Liver (tissue), 9 donors: ENCODE data around the gene TRMT61A. TPM values are rescaled to one million over a fixed set of nuclear protein-coding genes. Genes with fewer than 3 reads are reported as not detected.

ENCODE experiments used
- DNase-seq: peaks from one replicate; pipeline ENCODE4 v3.0.0-alpha.2; 2017; ENCODE audit warnings: low spot score
- H3K27ac ChIP-seq, 2 donors: one replicate each; pipeline ENCODE4 v1.7.0; 2013; ENCODE audit warnings: inconsistent platforms in 2 of 2, low read length in 2 of 2, control low read depth in 1 of 2, low read depth in 1 of 2, mild to moderate bottlenecking in 1 of 2
- H3K27me3 ChIP-seq, 4 donors: one replicate each; pipeline versions ENCODE4 v1.6.1 to v1.7.0; 2013; ENCODE audit warnings: low read length in 3 of 4, inconsistent platforms in 1 of 4, mild to moderate bottlenecking in 1 of 4, moderate library complexity in 1 of 4; ENCODE audit not compliant: control insufficient read depth in 4 of 4, insufficient read depth in 4 of 4
- H3K36me3 ChIP-seq, 4 donors: one replicate each; pipeline versions ENCODE4 v1.6.1 to v1.7.0; 2013; ENCODE audit warnings: low read length in 3 of 4, mild to moderate bottlenecking in 3 of 4, low read depth in 1 of 4, moderate library complexity in 1 of 4; ENCODE audit not compliant: control insufficient read depth in 4 of 4, insufficient read depth in 3 of 4
- H3K4me1 ChIP-seq, 4 donors: one replicate each; pipeline versions ENCODE4 v1.6.1 to v1.7.0; 2013; ENCODE audit warnings: low read length in 3 of 4, mild to moderate bottlenecking in 3 of 4, moderate library complexity in 1 of 4; ENCODE audit not compliant: control insufficient read depth in 4 of 4, insufficient read depth in 4 of 4
- H3K4me3 ChIP-seq, 3 donors: one replicate each; pipeline versions ENCODE4 v1.6.1 to v1.7.0; 2013; ENCODE audit warnings: low read length in 3 of 3, control low read depth in 1 of 3, low read depth in 1 of 3, mild to moderate bottlenecking in 1 of 3
- H3K9ac ChIP-seq, 2 donors: one replicate each; pipeline ENCODE4 v1.7.0; 2013; ENCODE audit warnings: low read length in 2 of 2, mild to moderate bottlenecking in 2 of 2, moderate library complexity in 2 of 2, control low read depth in 1 of 2, low read depth in 1 of 2
- H3K9me3 ChIP-seq, 4 donors: one replicate each; pipeline versions ENCODE4 v1.6.1 to v1.7.0; 2013; ENCODE audit warnings: low read length in 3 of 4; ENCODE audit not compliant: control insufficient read depth in 4 of 4
- EGR1 ChIP-seq, 2 donors: IDR thresholded peaks; 2 replicates each; pipeline ENCODE4 v1.6.1; 2016 to 2018; ENCODE audit warnings: antibody characterized with exemption in 2 of 2, low read depth in 2 of 2
- FOXA1 ChIP-seq: IDR thresholded peaks from 2 replicates; pipeline ENCODE4 v1.6.1; 2016; ENCODE audit warnings: antibody characterized with exemption
- FOXA2 ChIP-seq: IDR thresholded peaks from 2 replicates; pipeline ENCODE4 v1.6.1; 2016; ENCODE audit warnings: antibody characterized with exemption
- GABPA ChIP-seq, 2 donors: IDR thresholded peaks in 1 of 2; conservative IDR thresholded peaks in 1 of 2; 2 replicates each; pipeline ENCODE4 v1.6.1; 2016; ENCODE audit warnings: antibody characterized with exemption in 2 of 2, mild to moderate bottlenecking in 1 of 2, moderate library complexity in 1 of 2
- HNF4A ChIP-seq, 2 donors: conservative IDR thresholded peaks; 2 replicates each; pipeline ENCODE4 v1.6.1; 2016; ENCODE audit warnings: antibody characterized with exemption in 2 of 2, mild to moderate bottlenecking in 2 of 2
- HNF4G ChIP-seq: IDR thresholded peaks from 2 replicates; pipeline ENCODE4 v1.6.1; 2016; ENCODE audit warnings: antibody characterized with exemption
- JUND ChIP-seq, 2 donors: IDR thresholded peaks; 2 replicates each; pipeline ENCODE4 v1.6.1; 2016; ENCODE audit warnings: antibody characterized with exemption in 2 of 2
- NR2F2 ChIP-seq: IDR thresholded peaks from 2 replicates; pipeline ENCODE4 v1.6.1; 2016; ENCODE audit warnings: antibody characterized with exemption
- RAD21 ChIP-seq, 2 donors: IDR thresholded peaks; 2 replicates each; pipeline ENCODE4 v1.6.1; 2016; ENCODE audit warnings: antibody characterized with exemption in 2 of 2, mild to moderate bottlenecking in 2 of 2
- RXRA ChIP-seq, 2 donors: IDR thresholded peaks; 2 replicates each; pipeline ENCODE4 v1.6.1; 2017 to 2018; ENCODE audit warnings: antibody characterized with exemption in 2 of 2, mild to moderate bottlenecking in 1 of 2
- SP1 ChIP-seq: IDR thresholded peaks from 2 replicates; pipeline ENCODE4 v1.6.1; 2018; ENCODE audit warnings: antibody characterized with exemption, mild to moderate bottlenecking
- TAF1 ChIP-seq: conservative IDR thresholded peaks from 2 replicates; pipeline ENCODE4 v1.6.1; 2016; ENCODE audit warnings: antibody characterized with exemption, mild to moderate bottlenecking
- YY1 ChIP-seq: IDR thresholded peaks from 2 replicates; pipeline ENCODE4 v1.6.1; 2016; ENCODE audit warnings: antibody characterized with exemption, mild to moderate bottlenecking
- WGBS: extraction: QIAGEN DNeasy Blood & Tissue Kit; methylation state at CpG from one replicate; pipeline ENCODE4 v1.1.7; 2013; 5-methylcytosine and 5-hydroxymethylcytosine counted together
- polyA plus RNA-seq, 2 donors: library from polyadenylated mRNA; stranded (reverse) in 1 of 2; unstranded in 1 of 2; fragments of 200-250 nt in 1 of 2; fragments of >200 nt in 1 of 2; fragmentation: Nextera tagmentation in 1 of 2; extraction: Ambion mirVana in 1 of 2; gene quantifications; one replicate each; pipeline versions ENCODE4 v1.2.1 to v1.2.3, GENCODE V29; 2013 to 2015
- total RNA-seq, 2 donors: library from RNA; depleted of rRNA; stranded (reverse); fragments of >200 nt; gene quantifications; one replicate each; pipeline ENCODE4 v1.2.3, GENCODE V29; 2014
- TF ChIP-seq, protein P1 (sequence below): IDR thresholded peaks from 2 replicates; pipeline ENCODE4 v1.6.1; 2016; ENCODE audit warnings: antibody characterized with exemption
- TF ChIP-seq, protein P2 (sequence below): fragments of 150-350 bp; IDR thresholded peaks from 2 replicates; pipeline ENCODE4 v1.5.1; 2017; ENCODE audit warnings: improper control_type of control experiment, low read depth, low read length; ENCODE audit not compliant: missing input control
- TF ChIP-seq, protein P3 (sequence below): IDR thresholded peaks from 2 replicates; pipeline ENCODE4 v1.6.1; 2016; ENCODE audit warnings: antibody characterized with exemption
- TF ChIP-seq, protein P4 (sequence below): IDR thresholded peaks from 2 replicates; pipeline ENCODE4 v1.6.1; 2016; ENCODE audit warnings: antibody characterized with exemption
- TF ChIP-seq, protein P5 (sequence below): IDR thresholded peaks from 2 replicates; pipeline ENCODE4 v1.6.1; 2016; ENCODE audit warnings: antibody characterized with exemption, mild to moderate bottlenecking
- donor health status: healthy.
- donor health status: healthy.
- donor health status: healthy.
- donor health status: healthy.
- donor health status: healthy.

Gene TRMT61A
- total and polyA plus RNA-seq, 4 donors = 4.1 to 8.0 (median 6.5) TPM

DNA sequence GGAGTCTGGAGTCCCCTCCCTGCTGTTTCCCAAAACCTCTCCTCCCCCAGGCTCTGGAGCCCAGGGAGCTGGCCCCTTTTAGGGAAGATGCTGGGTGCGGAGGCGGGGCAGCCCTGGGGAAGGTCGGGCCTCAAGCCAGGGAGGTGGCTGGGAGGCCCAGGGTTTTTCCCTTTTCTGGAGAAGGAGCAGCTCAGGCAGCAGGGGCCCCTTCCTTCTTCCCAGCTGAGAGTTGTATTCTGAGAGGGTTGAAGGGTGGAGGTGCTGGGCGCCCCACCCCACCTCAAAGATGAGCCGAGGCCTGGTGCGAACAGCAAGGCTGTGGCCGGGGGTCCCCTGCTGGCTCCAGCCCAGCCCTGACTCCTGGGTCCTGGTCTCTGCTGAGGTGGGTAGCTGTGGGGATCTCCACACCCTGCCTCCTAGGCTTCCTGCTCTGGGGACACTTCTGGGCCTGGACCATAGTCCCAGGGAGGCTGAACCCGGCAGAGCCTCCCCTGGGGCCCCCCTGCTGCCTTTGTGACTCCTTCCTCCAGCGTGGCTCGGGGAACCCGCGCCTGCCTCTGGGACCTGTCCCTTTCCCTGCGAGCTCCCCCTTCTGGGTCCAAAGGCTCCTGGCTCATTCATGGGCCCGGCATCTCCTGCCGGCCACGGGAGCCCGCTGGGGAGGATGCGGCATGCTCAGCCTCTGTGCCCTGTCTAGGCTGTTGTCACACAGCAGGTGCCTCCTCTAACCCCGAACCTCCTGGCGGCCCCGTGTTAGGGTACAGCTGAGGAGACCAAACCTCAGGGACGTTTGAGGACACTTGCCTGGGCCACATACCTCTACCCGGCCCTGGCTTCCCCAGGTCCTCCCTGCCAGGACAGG lies 4.4 kb downstream of the TRMT61A start:
- Histone ChIP-seq H3K36me3 (peaks cover 0 to 23% (median 3%) of the 10 kb centered on the region in 4 donors), H3K9ac (no peak overlapping the region)
- 90% methylated on average over 23 of the region's 23 CpGs for WGBS

More for the DNA sequence above, 4.4 kb downstream of the TRMT61A start:
- no peak overlapping the region for H3K27ac ChIP-seq
- no peak overlapping the region for H3K4me3 ChIP-seq
- TF ChIP-seq EGR1 (IDR thresholded peaks at IDR 0.05; ENCODE audit: low read depth in 2 of 2) = no peak
- TF ChIP-seq TAF1 = no peak
- TF ChIP-seq HNF4G = no peak
- no peak for TF ChIP-seq RXRA (IDR thresholded peaks at IDR 0.05)
- TF ChIP-seq FOXA1 = no peak
- TF ChIP-seq GABPA (IDR thresholded peaks at IDR 0.05 in 1 of 2, conservative IDR thresholded peaks at IDR 0.05 in 1 of 2) = no peak
- TF ChIP-seq, protein P1, sequence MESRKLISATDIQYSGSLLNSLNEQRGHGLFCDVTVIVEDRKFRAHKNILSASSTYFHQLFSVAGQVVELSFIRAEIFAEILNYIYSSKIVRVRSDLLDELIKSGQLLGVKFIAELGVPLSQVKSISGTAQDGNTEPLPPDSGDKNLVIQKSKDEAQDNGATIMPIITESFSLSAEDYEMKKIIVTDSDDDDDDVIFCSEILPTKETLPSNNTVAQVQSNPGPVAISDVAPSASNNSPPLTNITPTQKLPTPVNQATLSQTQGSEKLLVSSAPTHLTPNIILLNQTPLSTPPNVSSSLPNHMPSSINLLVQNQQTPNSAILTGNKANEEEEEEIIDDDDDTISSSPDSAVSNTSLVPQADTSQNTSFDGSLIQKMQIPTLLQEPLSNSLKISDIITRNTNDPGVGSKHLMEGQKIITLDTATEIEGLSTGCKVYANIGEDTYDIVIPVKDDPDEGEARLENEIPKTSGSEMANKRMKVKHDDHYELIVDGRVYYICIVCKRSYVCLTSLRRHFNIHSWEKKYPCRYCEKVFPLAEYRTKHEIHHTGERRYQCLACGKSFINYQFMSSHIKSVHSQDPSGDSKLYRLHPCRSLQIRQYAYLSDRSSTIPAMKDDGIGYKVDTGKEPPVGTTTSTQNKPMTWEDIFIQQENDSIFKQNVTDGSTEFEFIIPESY = no peak
- no peak for TF ChIP-seq NR2F2
- TF ChIP-seq, protein P2, sequence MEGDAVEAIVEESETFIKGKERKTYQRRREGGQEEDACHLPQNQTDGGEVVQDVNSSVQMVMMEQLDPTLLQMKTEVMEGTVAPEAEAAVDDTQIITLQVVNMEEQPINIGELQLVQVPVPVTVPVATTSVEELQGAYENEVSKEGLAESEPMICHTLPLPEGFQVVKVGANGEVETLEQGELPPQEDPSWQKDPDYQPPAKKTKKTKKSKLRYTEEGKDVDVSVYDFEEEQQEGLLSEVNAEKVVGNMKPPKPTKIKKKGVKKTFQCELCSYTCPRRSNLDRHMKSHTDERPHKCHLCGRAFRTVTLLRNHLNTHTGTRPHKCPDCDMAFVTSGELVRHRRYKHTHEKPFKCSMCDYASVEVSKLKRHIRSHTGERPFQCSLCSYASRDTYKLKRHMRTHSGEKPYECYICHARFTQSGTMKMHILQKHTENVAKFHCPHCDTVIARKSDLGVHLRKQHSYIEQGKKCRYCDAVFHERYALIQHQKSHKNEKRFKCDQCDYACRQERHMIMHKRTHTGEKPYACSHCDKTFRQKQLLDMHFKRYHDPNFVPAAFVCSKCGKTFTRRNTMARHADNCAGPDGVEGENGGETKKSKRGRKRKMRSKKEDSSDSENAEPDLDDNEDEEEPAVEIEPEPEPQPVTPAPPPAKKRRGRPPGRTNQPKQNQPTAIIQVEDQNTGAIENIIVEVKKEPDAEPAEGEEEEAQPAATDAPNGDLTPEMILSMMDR = no peak
- TF ChIP-seq YY1 = no peak
- TF ChIP-seq, protein P3, sequence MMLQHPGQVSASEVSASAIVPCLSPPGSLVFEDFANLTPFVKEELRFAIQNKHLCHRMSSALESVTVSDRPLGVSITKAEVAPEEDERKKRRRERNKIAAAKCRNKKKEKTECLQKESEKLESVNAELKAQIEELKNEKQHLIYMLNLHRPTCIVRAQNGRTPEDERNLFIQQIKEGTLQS = no peak
- TF ChIP-seq SP1 = no peak
- TF ChIP-seq, protein P4, sequence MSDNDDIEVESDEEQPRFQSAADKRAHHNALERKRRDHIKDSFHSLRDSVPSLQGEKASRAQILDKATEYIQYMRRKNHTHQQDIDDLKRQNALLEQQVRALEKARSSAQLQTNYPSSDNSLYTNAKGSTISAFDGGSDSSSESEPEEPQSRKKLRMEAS = no peak
- no peak for TF ChIP-seq HNF4A (conservative IDR thresholded peaks at IDR 0.05)
- no peak for TF ChIP-seq JUND (IDR thresholded peaks at IDR 0.05)
- TF ChIP-seq RAD21 (IDR thresholded peaks at IDR 0.05) = no peak
- TF ChIP-seq, protein P5, sequence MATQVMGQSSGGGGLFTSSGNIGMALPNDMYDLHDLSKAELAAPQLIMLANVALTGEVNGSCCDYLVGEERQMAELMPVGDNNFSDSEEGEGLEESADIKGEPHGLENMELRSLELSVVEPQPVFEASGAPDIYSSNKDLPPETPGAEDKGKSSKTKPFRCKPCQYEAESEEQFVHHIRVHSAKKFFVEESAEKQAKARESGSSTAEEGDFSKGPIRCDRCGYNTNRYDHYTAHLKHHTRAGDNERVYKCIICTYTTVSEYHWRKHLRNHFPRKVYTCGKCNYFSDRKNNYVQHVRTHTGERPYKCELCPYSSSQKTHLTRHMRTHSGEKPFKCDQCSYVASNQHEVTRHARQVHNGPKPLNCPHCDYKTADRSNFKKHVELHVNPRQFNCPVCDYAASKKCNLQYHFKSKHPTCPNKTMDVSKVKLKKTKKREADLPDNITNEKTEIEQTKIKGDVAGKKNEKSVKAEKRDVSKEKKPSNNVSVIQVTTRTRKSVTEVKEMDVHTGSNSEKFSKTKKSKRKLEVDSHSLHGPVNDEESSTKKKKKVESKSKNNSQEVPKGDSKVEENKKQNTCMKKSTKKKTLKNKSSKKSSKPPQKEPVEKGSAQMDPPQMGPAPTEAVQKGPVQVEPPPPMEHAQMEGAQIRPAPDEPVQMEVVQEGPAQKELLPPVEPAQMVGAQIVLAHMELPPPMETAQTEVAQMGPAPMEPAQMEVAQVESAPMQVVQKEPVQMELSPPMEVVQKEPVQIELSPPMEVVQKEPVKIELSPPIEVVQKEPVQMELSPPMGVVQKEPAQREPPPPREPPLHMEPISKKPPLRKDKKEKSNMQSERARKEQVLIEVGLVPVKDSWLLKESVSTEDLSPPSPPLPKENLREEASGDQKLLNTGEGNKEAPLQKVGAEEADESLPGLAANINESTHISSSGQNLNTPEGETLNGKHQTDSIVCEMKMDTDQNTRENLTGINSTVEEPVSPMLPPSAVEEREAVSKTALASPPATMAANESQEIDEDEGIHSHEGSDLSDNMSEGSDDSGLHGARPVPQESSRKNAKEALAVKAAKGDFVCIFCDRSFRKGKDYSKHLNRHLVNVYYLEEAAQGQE = no peak
- TF ChIP-seq FOXA2 = no peak
- H3K9me3 ChIP-seq = no peaks in the 10 kb centered on the region
- peaks cover 11 to 27% (median 17%) of the 10 kb centered on the region in 4 donors for H3K4me1 ChIP-seq
- no peak for DNase-seq
- no peaks in the 10 kb centered on the region for H3K27me3 ChIP-seq
